Astrocyte (in vitro differentiated cells and primary cell): ENCODE data around the gene ZMIZ1.

ENCODE experiments used
- EZH2 ChIP-seq: IDR thresholded peaks from 2 replicates; pipeline ENCODE4 v1.6.1; 2012; ENCODE audit warnings: mild to moderate bottlenecking, low read length, inconsistent platforms; ENCODE audit not compliant: insufficient read depth
- TF ChIP-seq, protein P1 (sequence below): IDR thresholded peaks from 2 replicates; pipeline ENCODE4 v1.5.1; 2011; ENCODE audit warnings: low read depth, mild to moderate bottlenecking, inconsistent platforms, low read length, moderate library complexity; ENCODE audit not compliant: insufficient read depth

DNA sequence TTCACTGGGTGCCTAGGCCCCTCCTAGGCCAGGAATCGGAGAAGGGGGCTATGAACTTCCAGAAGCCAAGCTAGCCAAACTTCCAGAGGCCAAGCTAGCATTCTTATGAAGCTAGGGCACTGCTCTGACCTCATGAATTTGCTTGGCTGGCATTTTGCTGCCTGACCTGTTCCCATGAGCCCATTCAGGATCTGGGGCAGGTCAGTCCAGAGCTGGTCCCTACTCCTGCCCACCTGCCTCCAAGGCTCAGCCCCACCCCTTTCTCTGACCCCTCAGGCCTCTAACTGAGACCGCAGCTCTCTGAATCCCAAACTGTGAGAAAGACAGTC lies 277.2 kb downstream of the ZMIZ1 start:
- TF ChIP-seq, protein P1, sequence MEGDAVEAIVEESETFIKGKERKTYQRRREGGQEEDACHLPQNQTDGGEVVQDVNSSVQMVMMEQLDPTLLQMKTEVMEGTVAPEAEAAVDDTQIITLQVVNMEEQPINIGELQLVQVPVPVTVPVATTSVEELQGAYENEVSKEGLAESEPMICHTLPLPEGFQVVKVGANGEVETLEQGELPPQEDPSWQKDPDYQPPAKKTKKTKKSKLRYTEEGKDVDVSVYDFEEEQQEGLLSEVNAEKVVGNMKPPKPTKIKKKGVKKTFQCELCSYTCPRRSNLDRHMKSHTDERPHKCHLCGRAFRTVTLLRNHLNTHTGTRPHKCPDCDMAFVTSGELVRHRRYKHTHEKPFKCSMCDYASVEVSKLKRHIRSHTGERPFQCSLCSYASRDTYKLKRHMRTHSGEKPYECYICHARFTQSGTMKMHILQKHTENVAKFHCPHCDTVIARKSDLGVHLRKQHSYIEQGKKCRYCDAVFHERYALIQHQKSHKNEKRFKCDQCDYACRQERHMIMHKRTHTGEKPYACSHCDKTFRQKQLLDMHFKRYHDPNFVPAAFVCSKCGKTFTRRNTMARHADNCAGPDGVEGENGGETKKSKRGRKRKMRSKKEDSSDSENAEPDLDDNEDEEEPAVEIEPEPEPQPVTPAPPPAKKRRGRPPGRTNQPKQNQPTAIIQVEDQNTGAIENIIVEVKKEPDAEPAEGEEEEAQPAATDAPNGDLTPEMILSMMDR = no peak
- TF ChIP-seq EZH2 = no peak
